ENCODE data around the gene EEA1. TPM values are rescaled to one million over a fixed set of nuclear protein-coding genes. Genes with fewer than 3 reads are reported as not detected.

The EEA1 gene
- total and polyA plus RNA-seq, 2 of the 4 experiments (the other 2 are of a cell fraction), result 4.6 to 12.5 TPM

GRCh38 chr12:92899386-92900001 lies 29.6 kb downstream of the EEA1 start:
- Histone ChIP-seq H3K27me3 (ENCODE audit: control insufficient read depth, insufficient read depth, low read length) (no peaks in the 10 kb centered on the region), H2BK5ac (ENCODE audit: low read depth, low read length, poor library complexity, severe bottlenecking) (peak overlapping the region; percentile 92), H4K5ac (ENCODE audit: low read depth, low read length) (peak overlapping the region; percentile 42; the same call in 1 of the 2 replicates), H3K14ac (replicated peaks; ENCODE audit: low read depth, low read length) (peak overlapping the region; percentile 70), H2BK120ac (ENCODE audit: low read depth, low read length) (peak overlapping the region; percentile 89), H3K9me3 (ENCODE audit: control insufficient read depth, insufficient read depth, low read length) (no peaks in the 10 kb centered on the region), H3K79me1 (ENCODE audit: low read depth in 1 of 2, low read length in 2 of 2) (peaks cover 15 to 57% of the 10 kb centered on the region in 2 experiments), H4K20me1 (ENCODE audit: insufficient read depth, low read length) (peaks cover 7% of the 10 kb centered on the region; the same call in 1 of the 2 replicates), H3K56ac (ENCODE audit: extremely low read depth, insufficient read depth, low read length) (peak overlapping the region; percentile 75), H3K9me1 (ENCODE audit: insufficient read depth, low read length) (no peaks in the 10 kb centered on the region), H3K23ac (ENCODE audit: low read depth, low read length) (peak overlapping the region; percentile 94; the same call in 1 of the 2 replicates), H3K27ac (ENCODE audit: insufficient read depth, low read length) (peak overlapping the region; percentile 44), H3K9ac (ENCODE audit: low read depth, low read length) (peak overlapping the region; percentile 47; the same call in 1 of the 2 replicates), H3K4me1 (ENCODE audit: control insufficient read depth, insufficient read depth, low read length) (no peaks in the 10 kb centered on the region; the same call in 1 of the 2 replicates), H2BK15ac (ENCODE audit: low read depth, low read length) (peak overlapping the region; percentile 55; the same call in 2 of the 3 replicates), H3K4me2 (ENCODE audit: low read depth, low read length) (peak overlapping the region; percentile 80), H2AK5ac (ENCODE audit: low read depth, low read length) (0 out of 2 replicates have a peak overlapping the region, but pooled peaks have one; percentile 5), H2BK20ac (ENCODE audit: low read depth, low read length) (peak overlapping the region; percentile 90), H2AK9ac (replicated peaks; ENCODE audit: low read depth, low read length, poor library complexity) (no peak overlapping the region), H3K36me3 (ENCODE audit: control insufficient read depth, insufficient read depth, low read length) (no peaks in the 10 kb centered on the region), H3K18ac (ENCODE audit: low read depth, low read length) (peak overlapping the region; percentile 68; the same call in 1 of the 2 replicates), H4K8ac (ENCODE audit: low read depth in 2 of 2, low read length in 2 of 2) (peak overlapping the region; percentile 8 to 88), H4K91ac (ENCODE audit: insufficient read depth, low read depth, low read length) (peak overlapping the region; percentile 72), H3K4me3 (ENCODE audit: insufficient read depth, low read depth, low read length) (peak overlapping the region; percentile 23; the same call in 1 of the 2 replicates), H3K4ac (ENCODE audit: low read depth, low read length) (peak overlapping the region; percentile 82), H2AFZ (replicated peaks; ENCODE audit: low read length, poor library complexity) (no peak overlapping the region)
- CTCF ChIA-PET, result no interaction called here
- dilution Hi-C loops (cut with HindIII; ENCODE audit: low sequenced_read_pairs, unreplicated experiment) (no loop called here), in situ Hi-C loops (cut with MboI; ENCODE audit: low sequenced_read_pairs) (no loop called here), intact Hi-C loops (cut with micrococcal nuclease) (no loop called here)
- POLR2A ChIA-PET (ENCODE audit: unreplicated experiment), result interaction anchor here (0.6 kb wide), 1 partner anchor 28 kb away, joined by 3 read pairs; no protein-coding TSS in a partner anchor
- DNase-seq (peak; percentile 99), ATAC-seq (ENCODE audit: low read depth) (peak; percentile 97)
- WGBS, 2 experiments (ENCODE audit: extremely low coverage in 2 of 2, insufficient read length in 1 of 2), result no CpG with 5 or more reads among the region's 3 CpGs
- no TSS peak for BruUV-seq (replicated peaks)
- no peak for TF ChIP-seq SMC3 (IDR thresholded peaks at IDR 0.05; ENCODE audit: low read depth, low read length)
- TF ChIP-seq ELK1 (IDR thresholded peaks at IDR 0.05; ENCODE audit: borderline replicate concordance, low read depth, low read length), result no peak
- TF ChIP-seq USF2 (IDR thresholded peaks at IDR 0.05; ENCODE audit: low read depth, low read length), result peak; percentile 67
- no peak for TF ChIP-seq CHD1 (IDR thresholded peaks at IDR 0.05; ENCODE audit: low read depth, low read length)
- TF ChIP-seq RAD21 (IDR thresholded peaks at IDR 0.05; ENCODE audit: low read length), result no peak; the same call in 1 of the 2 replicates
- TF ChIP-seq CEBPB (IDR thresholded peaks at IDR 0.05; ENCODE audit: low read depth, low read length), result peak; percentile 95
- peak; percentile 36; the same call in 1 of the 2 replicates for TF ChIP-seq BHLHE40 (IDR thresholded peaks at IDR 0.05; ENCODE audit: low read depth, low read length)
- no peak for TF ChIP-seq POLR2A (IDR thresholded peaks at IDR 0.05; ENCODE audit: low read depth, low read length)
- TF ChIP-seq NFE2L2 (IDR thresholded peaks at IDR 0.05; ENCODE audit: low read depth, low read length), result peak; percentile 64
- no peak for TF ChIP-seq CTCF (conservative IDR thresholded peaks at IDR 0.05; ENCODE audit: low read depth, low read length)
- TF ChIP-seq MXI1 (IDR thresholded peaks at IDR 0.05; ENCODE audit: borderline replicate concordance, low read depth, low read length), result 0 out of 2 replicates have a peak, but pooled peaks have one; percentile 50
- TF ChIP-seq RFX5 (IDR thresholded peaks at IDR 0.05; ENCODE audit: low read depth, low read length), result no peak
- no peak for TF ChIP-seq RCOR1 (IDR thresholded peaks at IDR 0.05; ENCODE audit: insufficient replicate concordance, low read length)
- TF ChIP-seq FOS (IDR thresholded peaks at IDR 0.05; ENCODE audit: low read depth, low read length), result peak; percentile 95
- peak; percentile 73 for TF ChIP-seq MAFK (IDR thresholded peaks at IDR 0.05; ENCODE audit: low read depth, low read length)
